Activated naive CD4-positive, alpha-beta T cell treated with anti-CD3 and anti-CD28 coated beads for 36 hours (primary cell): Measurements from ENCODE around the gene ARAP2. TPM values are rescaled to one million over a fixed set of nuclear protein-coding genes. Genes with fewer than 3 reads are reported as not detected.
"Not testable (repeated sequence)": the region's sequence is repeated elsewhere in the genome, so short reads cannot be mapped to it uniquely, and the experiment has no call there.

Experiments
- CTCF ChIA-PET: fragments of 350-600 bp; sonication (Branson Sonifier 250); formaldehyde crosslinking; loops from one replicate; lab custom pipeline; 2021; ENCODE audit warnings: antibody characterized with exemption; lab: Charles Lee
- DNase-seq: peaks from one replicate; pipeline ENCODE4 v3.0.0-alpha.2; 2020
- H3K27ac Mint-ChIP-seq: one replicate; pipeline ENCODE4 v1.8.0; 2021; ENCODE audit warnings: mild to moderate bottlenecking, mixed read lengths
- H3K27me3 Mint-ChIP-seq: one replicate; pipeline ENCODE4 v1.8.0; 2021; ENCODE audit warnings: low read depth, mixed read lengths
- H3K36me3 Mint-ChIP-seq: one replicate; pipeline ENCODE4 v1.8.0; 2021; ENCODE audit warnings: low read depth, mixed read lengths
- H3K4me1 Mint-ChIP-seq: one replicate; pipeline ENCODE4 v1.8.0; 2021; ENCODE audit warnings: low read depth, mixed read lengths
- H3K4me3 Mint-ChIP-seq: one replicate; pipeline ENCODE4 v1.8.0; 2021; ENCODE audit warnings: mild to moderate bottlenecking, moderate library complexity, mixed read lengths
- H3K9me3 Mint-ChIP-seq: one replicate; pipeline ENCODE4 v1.8.0; 2021; ENCODE audit warnings: mixed read lengths
- intact Hi-C: fragments of 100-400 bp; cut with micrococcal nuclease; formaldehyde crosslinking; loops from one replicate; pipeline ENCODE4 v1.15.1; 2023
- total RNA-seq, 2 experiments: library from RNA; stranded (reverse); gene quantifications; one replicate each; pipeline ENCODE4 v1.2.3, GENCODE V29; 2021

ARAP2 gene
- total RNA-seq, 2 experiments from 2014 or later: 29.6 to 38.2 TPM

DNA sequence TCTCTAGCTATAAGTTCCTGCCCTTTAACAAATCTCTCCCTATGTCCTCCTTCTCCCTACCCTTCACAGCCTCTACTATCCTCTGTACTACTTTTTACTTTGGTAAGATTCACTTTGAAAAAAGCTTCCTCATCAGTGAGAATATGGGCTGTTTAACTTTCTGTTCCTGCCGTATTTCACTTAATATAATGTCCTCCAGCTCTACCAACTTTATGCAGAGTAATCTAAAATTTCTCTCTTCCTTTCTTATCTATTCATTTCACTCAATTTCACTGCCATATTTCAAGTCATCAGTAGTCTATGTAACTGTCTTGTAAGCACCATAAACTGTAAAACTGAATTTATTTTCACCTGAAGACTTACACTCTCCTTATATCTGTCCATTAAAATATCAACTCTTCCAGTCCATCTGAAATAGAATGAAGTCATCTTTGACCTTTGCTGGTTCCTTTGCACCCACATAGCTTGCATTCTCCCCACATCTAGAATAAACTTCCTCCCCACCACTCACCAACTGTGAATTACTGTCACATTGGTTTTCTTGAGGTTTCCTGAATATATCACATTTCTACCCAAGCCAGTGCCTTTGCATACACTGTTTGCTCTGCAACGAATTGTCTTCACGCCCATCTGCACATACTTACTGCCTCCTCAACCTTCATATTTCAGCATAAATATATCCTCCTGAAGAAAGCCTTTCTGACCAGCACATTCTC lies 54.6 kb downstream of the ARAP2 start:
- H3K4me1 Mint-ChIP-seq: peaks cover 15% of the 10 kb centered on the region
- intact Hi-C loops: loop anchor here (5.0 kb wide), 1 partner anchor 247 kb away; no protein-coding TSS in a partner anchor
- no peak for DNase-seq
- H3K36me3 Mint-ChIP-seq: peaks cover 12% of the 10 kb centered on the region
- H3K9me3 Mint-ChIP-seq: no peaks in the 10 kb centered on the region
- H3K27ac Mint-ChIP-seq: no peak overlapping the region
- no peaks in the 10 kb centered on the region for H3K27me3 Mint-ChIP-seq
- CTCF ChIA-PET: interaction anchor here (0.9 kb wide), 1 partner anchor 85 kb away, joined by 3 read pairs; no protein-coding TSS in a partner anchor
- H3K4me3 Mint-ChIP-seq: no peak overlapping the region

DNA sequence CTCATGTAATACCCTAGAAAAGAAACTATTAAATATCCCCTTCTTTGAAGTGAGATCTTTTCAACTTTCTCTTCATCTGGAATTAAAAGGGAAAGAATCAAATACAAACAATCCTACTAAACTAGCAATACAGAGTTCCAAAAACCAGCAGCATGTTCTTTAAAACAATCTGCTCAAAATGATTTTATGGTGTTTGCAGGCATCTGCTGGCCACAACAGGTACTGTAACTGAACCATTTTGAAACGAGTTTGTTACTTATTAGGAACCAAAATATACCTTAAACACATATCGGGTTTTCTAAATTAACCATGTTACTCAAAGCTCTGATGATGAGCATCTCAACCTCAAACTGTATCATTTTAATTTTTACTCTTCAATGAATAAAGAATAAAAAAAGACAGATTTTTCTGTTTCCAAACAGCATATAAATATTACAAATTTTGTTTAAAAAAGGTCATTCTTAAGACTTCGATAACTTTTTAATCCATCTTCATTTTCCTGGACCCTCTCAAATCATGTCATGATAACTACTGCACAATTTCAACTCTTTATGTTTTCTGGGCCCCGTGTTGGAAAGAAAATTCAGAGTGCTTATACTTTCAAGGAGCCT lies 56.5 kb downstream of the ARAP2 start:
- no peaks in the 10 kb centered on the region for H3K9me3 Mint-ChIP-seq
- H3K4me1 Mint-ChIP-seq: peaks cover 15% of the 10 kb centered on the region
- H3K27ac Mint-ChIP-seq: no peak overlapping the region
- no peak overlapping the region for H3K4me3 Mint-ChIP-seq
- peak; percentile 12 for DNase-seq
- CTCF ChIA-PET: interaction anchor here (0.5 to 0.6 kb wide), 2 partner anchors 14 to 28 kb away, joined by 3 read pairs; no protein-coding TSS in a partner anchor
- intact Hi-C loops: loop anchor here (5.0 kb wide), 1 partner anchor 246 kb away; no protein-coding TSS in a partner anchor
- H3K27me3 Mint-ChIP-seq: no peaks in the 10 kb centered on the region
- peaks cover 11% of the 10 kb centered on the region for H3K36me3 Mint-ChIP-seq

DNA sequence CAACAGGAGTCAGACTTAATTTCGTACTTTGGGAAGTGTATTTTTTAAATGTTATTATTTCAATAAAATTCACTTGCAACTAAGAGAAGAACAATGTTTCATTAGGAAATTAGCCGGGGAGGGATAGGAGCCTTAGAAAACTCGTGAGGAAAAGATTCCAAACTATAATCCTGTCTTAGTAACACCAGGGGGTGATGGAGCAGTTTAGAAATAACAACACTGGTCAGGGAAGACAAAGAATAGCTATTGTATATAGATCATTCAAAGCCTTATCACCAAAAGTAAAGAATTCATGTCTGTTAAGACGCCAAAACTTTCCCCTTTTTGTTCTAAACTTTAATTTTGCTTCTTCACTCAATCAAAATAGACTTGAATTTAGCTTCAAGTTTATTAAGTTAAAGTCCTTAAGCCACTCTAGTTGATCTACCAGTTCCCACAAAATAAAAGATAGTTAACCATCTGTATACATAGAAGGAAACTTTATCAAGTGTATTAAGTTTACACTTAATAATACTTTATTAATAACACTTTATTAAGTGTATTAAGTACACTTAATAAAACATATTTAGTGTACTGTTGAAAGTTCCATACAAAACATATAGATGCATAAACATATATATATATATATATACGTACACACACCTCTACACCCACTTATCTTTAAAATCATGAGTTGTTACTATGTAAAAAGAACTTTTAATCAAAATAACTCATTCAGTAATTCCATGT lies 60.5 kb downstream of the ARAP2 start:
- H3K9me3 Mint-ChIP-seq: no peaks in the 10 kb centered on the region
- no peaks in the 10 kb centered on the region for H3K27me3 Mint-ChIP-seq
- CTCF ChIA-PET: interaction anchor here (0.9 kb wide), 1 partner anchor 216 kb away, joined by 3 read pairs; no protein-coding TSS in a partner anchor
- H3K27ac Mint-ChIP-seq: no peak overlapping the region
- H3K36me3 Mint-ChIP-seq: peaks cover 13% of the 10 kb centered on the region
- DNase-seq: no peak
- intact Hi-C loops: no loop called here
- no peaks in the 10 kb centered on the region for H3K4me1 Mint-ChIP-seq
- H3K4me3 Mint-ChIP-seq: no peak overlapping the region

- no peak for DNase-seq
- Mint-ChIP-seq H3K4me3 (no peak overlapping the region), H3K4me1 (no peaks in the 10 kb centered on the region), H3K36me3 (peaks cover 18% of the 10 kb centered on the region), H3K27me3 (no peaks in the 10 kb centered on the region), H3K9me3 (no peaks in the 10 kb centered on the region), H3K27ac (no peak overlapping the region)
- CTCF ChIA-PET: interaction anchor here (0.5 to 0.9 kb wide), 2 partner anchors 162 to 216 kb away, joined by 3 read pairs; no protein-coding TSS in a partner anchor
- intact Hi-C loops: no loop called here
Observed at GRCh38 chr4:36183232-36183631, 61.1 kb downstream of the ARAP2 start.

DNA sequence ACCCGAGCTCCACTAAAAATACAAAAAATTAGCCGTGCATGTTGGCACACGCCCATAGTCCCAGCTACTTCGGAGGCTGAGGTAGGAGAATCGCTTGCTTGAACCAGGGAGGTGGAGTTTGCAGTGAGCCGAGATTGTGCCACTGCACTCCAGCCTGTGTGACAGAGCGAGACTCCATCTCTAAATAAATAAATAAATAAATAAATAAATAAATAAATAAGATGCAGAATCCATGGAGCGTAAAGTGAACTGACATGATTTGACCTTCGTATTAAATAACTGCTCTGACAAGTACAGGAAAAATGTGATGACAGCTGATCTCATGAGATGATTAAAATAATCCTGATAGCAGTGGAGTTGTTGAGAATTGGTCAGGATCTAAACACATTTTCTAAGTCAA lies 62.0 kb downstream of the ARAP2 start:
- H3K4me1 Mint-ChIP-seq, CTCF ChIA-PET, DNase-seq, H3K9me3 Mint-ChIP-seq, H3K4me3 Mint-ChIP-seq, H3K27ac Mint-ChIP-seq, intact Hi-C loops, H3K27me3 Mint-ChIP-seq: not testable (repeated sequence)
- peaks cover 16% of the 10 kb centered on the region for H3K36me3 Mint-ChIP-seq

- Mint-ChIP-seq H3K4me3 (no peak overlapping the region), H3K9me3 (no peaks in the 10 kb centered on the region), H3K27ac (no peak overlapping the region), H3K4me1 (no peaks in the 10 kb centered on the region), H3K27me3 (no peaks in the 10 kb centered on the region), H3K36me3 (peaks cover 14% of the 10 kb centered on the region)
- intact Hi-C loops: no loop called here
- no peak for DNase-seq
- CTCF ChIA-PET: interaction anchor here (0.7 kb wide), 1 partner anchor 634 kb away, joined by 4 read pairs; no protein-coding TSS in a partner anchor
Observed at GRCh38 chr4:36180206-36180605, 64.1 kb downstream of the ARAP2 start.

DNA sequence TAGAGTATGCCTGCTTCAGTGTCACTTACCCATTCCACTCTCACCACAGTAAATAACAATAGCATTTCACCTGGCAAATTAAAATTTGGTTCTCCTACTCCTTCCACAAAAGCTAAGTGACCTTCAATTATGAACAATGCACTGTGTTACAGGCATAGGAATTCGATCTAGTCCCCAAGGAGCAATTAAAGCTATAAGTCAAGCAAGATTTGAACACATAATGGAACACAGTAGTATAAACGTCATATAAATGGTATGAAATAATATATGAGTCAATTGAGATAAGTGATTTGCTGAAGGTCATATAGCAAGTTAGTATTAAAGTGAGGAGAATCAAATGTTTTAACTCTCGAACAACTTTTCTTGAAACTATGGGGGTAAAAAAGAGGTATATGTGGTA lies 65.8 kb downstream of the ARAP2 start:
- no peak overlapping the region for H3K4me3 Mint-ChIP-seq
- peaks cover 18% of the 10 kb centered on the region for H3K36me3 Mint-ChIP-seq
- no peak for DNase-seq
- H3K9me3 Mint-ChIP-seq: no peaks in the 10 kb centered on the region
- H3K27ac Mint-ChIP-seq: no peak overlapping the region
- intact Hi-C loops: no loop called here
- no peaks in the 10 kb centered on the region for H3K27me3 Mint-ChIP-seq
- H3K4me1 Mint-ChIP-seq: no peaks in the 10 kb centered on the region
- CTCF ChIA-PET: no interaction called here

DNA sequence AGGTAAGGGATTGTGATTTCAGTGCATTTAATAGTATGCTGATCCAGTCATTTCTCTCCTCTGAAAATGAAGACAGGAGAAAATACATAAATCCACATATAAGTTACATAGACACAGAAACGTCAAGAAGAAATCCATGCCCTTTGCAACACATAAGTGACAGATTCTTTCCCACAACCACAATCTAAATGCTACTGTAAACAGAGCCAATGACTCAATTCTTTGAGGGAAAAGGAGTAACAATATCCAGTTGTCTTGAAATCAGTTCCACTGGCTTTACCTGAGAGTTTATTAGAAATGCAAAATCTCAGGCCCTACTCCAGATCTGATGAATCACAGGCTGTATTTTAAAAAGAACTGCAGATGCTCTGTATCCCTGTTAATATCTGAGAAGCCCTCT lies 66.4 kb downstream of the ARAP2 start:
- no peak overlapping the region for H3K4me3 Mint-ChIP-seq
- DNase-seq: no peak
- peaks cover 18% of the 10 kb centered on the region for H3K36me3 Mint-ChIP-seq
- intact Hi-C loops: no loop called here
- H3K4me1 Mint-ChIP-seq: no peaks in the 10 kb centered on the region
- H3K27ac Mint-ChIP-seq: no peak overlapping the region
- CTCF ChIA-PET: interaction anchor here (0.6 kb wide), 1 partner anchor 14 kb away, joined by 5 read pairs; no protein-coding TSS in a partner anchor
- no peaks in the 10 kb centered on the region for H3K9me3 Mint-ChIP-seq
- H3K27me3 Mint-ChIP-seq: no peaks in the 10 kb centered on the region

- H3K4me1 Mint-ChIP-seq: no peaks in the 10 kb centered on the region
- H3K27ac Mint-ChIP-seq: no peak overlapping the region
- no peaks in the 10 kb centered on the region for H3K27me3 Mint-ChIP-seq
- CTCF ChIA-PET: no interaction called here
- no peak for DNase-seq
- no peak overlapping the region for H3K4me3 Mint-ChIP-seq
- H3K36me3 Mint-ChIP-seq: peaks cover 18% of the 10 kb centered on the region
- no peaks in the 10 kb centered on the region for H3K9me3 Mint-ChIP-seq
- intact Hi-C loops: no loop called here
Observed at GRCh38 chr4:36174570-36174969, 69.7 kb downstream of the ARAP2 start.

- no peak overlapping the region for H3K4me3 Mint-ChIP-seq
- CTCF ChIA-PET: no interaction called here
- H3K9me3 Mint-ChIP-seq: no peaks in the 10 kb centered on the region
- no peaks in the 10 kb centered on the region for H3K27me3 Mint-ChIP-seq
- H3K4me1 Mint-ChIP-seq: peaks cover 2% of the 10 kb centered on the region
- no peak overlapping the region for H3K27ac Mint-ChIP-seq
- intact Hi-C loops: no loop called here
- no peak for DNase-seq
- H3K36me3 Mint-ChIP-seq: peaks cover 18% of the 10 kb centered on the region
Observed at GRCh38 chr4:36173905-36174304, 70.4 kb downstream of the ARAP2 start.

DNA sequence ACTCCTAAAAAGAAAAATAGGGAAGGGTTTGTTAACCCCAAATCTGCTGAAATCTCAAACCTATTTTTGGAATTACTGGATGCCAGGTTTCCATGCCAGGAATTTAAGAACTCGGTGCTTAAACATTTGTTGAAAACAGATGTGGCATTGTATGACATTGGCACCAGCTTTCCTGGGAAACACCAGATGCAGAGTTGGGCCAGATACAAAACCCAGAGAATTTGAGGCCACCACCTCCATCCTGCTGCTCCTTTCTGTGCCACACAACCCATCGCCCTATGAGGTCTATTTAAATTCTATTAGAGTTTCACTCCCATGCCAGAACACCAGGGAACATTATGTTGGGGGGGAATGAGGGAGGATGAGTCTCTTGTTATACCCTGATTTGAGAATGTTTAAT lies 71.7 kb downstream of the ARAP2 start:
- H3K36me3 Mint-ChIP-seq: peaks cover 13% of the 10 kb centered on the region
- no peak overlapping the region for H3K4me3 Mint-ChIP-seq

GRCh38 chr4:36168127-36168878 lies 76.0 kb downstream of the ARAP2 start:
- CTCF ChIA-PET: no interaction called here
- H3K27ac Mint-ChIP-seq: no peak overlapping the region
- no peak for DNase-seq
- H3K9me3 Mint-ChIP-seq: no peaks in the 10 kb centered on the region
- no peak overlapping the region for H3K4me3 Mint-ChIP-seq
- no peaks in the 10 kb centered on the region for H3K27me3 Mint-ChIP-seq
- H3K4me1 Mint-ChIP-seq: peaks cover 5% of the 10 kb centered on the region
- peaks cover 27% of the 10 kb centered on the region for H3K36me3 Mint-ChIP-seq
- intact Hi-C loops: no loop called here

More for the DNA sequence above, 71.7 kb downstream of the ARAP2 start:
- Mint-ChIP-seq H3K9me3 (no peaks in the 10 kb centered on the region), H3K27me3 (no peaks in the 10 kb centered on the region), H3K27ac (no peak overlapping the region), H3K4me1 (peaks cover 5% of the 10 kb centered on the region)
- intact Hi-C loops: no loop called here
- CTCF ChIA-PET: no interaction called here
- DNase-seq: no peak
